WTC11 (cell line): ENCODE results near the gene NCAPH2. TPM values are rescaled to one million over a fixed set of nuclear protein-coding genes. Genes with fewer than 3 reads are reported as not detected.
A peak's percentile ranks its signal among the peaks of the same experiment; 100 is the strongest.

Experiments used
- ATAC-seq: fragments of 200-7000 bp; cut with Tn5 transposase; 2 replicates; pipeline ENCODE4 v1.10.0; 2021; ENCODE audit warnings: mild to moderate bottlenecking, moderate library complexity
- CTCF ChIA-PET: fragments of 300-600 bp; sonication (Branson Sonifier 250); formaldehyde crosslinking; loops from one replicate; lab custom pipeline; 2021; ENCODE audit warnings: antibody characterized with exemption; lab: Charles Lee
- POLR2A ChIA-PET: fragments of 350-600 bp; sonication (Branson Sonifier 250); formaldehyde crosslinking; loops from one replicate; lab custom pipeline; 2021; ENCODE audit warnings: antibody characterized with exemption; lab: Charles Lee
- DNase-seq: peaks from one replicate; pipeline ENCODE4 v3.0.0; 2021; ENCODE audit warnings: low spot score
- H3K27ac Mint-ChIP-seq: 2 replicates; pipeline ENCODE4 v1.8.0; 2021; ENCODE audit warnings: mixed read lengths
- H3K27me3 Mint-ChIP-seq: 2 replicates; pipeline ENCODE4 v1.8.0; 2021; ENCODE audit warnings: low read depth, mild to moderate bottlenecking, moderate library complexity, mixed read lengths
- H3K36me3 Mint-ChIP-seq: 2 replicates; pipeline ENCODE4 v1.8.0; 2021; ENCODE audit warnings: mixed read lengths
- H3K4me1 Mint-ChIP-seq: 2 replicates; pipeline ENCODE4 v1.8.0; 2022; ENCODE audit warnings: mixed read lengths
- H3K4me3 Mint-ChIP-seq: 2 replicates; pipeline ENCODE4 v1.8.0; 2021; ENCODE audit warnings: mild to moderate bottlenecking, moderate library complexity, mixed read lengths
- H3K9me3 Mint-ChIP-seq: 2 replicates; pipeline ENCODE4 v1.8.0; 2021; ENCODE audit warnings: mixed read lengths
- ATF1 ChIP-seq: sonication (generic); formaldehyde crosslinking; IDR thresholded peaks from 2 replicates; pipeline ENCODE4 v1.8.1; 2023; ENCODE audit warnings: mild to moderate bottlenecking, moderate library complexity, missing genetic modification reagents
- CREB1 ChIP-seq: sonication (generic); formaldehyde crosslinking; IDR thresholded peaks from 2 replicates; pipeline ENCODE4 v1.8.0; 2023; ENCODE audit warnings: mild to moderate bottlenecking, missing genetic modification reagents
- CREM ChIP-seq: sonication (generic); formaldehyde crosslinking; IDR thresholded peaks from 2 replicates; pipeline ENCODE4 v1.8.1; 2022; ENCODE audit warnings: mild to moderate bottlenecking, missing genetic modification reagents, moderate library complexity
- ELF4 ChIP-seq: sonication (generic); formaldehyde crosslinking; IDR thresholded peaks from 2 replicates; pipeline ENCODE4 v1.8.1; 2022; ENCODE audit warnings: low read depth, mild to moderate bottlenecking, moderate library complexity, missing genetic modification reagents
- HMGA2 ChIP-seq: fragments of 250-450 bp; sonication (Bioruptor Pico); IDR thresholded peaks from 2 replicates; pipeline ENCODE4 v1.4.0; 2021; ENCODE audit warnings: mild to moderate bottlenecking, moderate library complexity
- NR3C1 ChIP-seq: sonication (generic); formaldehyde crosslinking; conservative IDR thresholded peaks from 2 replicates; pipeline ENCODE4 v1.8.1; 2023; ENCODE audit warnings: low read depth, mild to moderate bottlenecking, missing genetic modification reagents
- PRRX2 ChIP-seq: fragments of 250-450 bp; sonication (Bioruptor Pico); IDR thresholded peaks from 2 replicates; pipeline ENCODE4 v1.8.0; 2021; ENCODE audit warnings: mild to moderate bottlenecking
- RORB ChIP-seq: fragments of 250-450 bp; sonication (Bioruptor Pico); IDR thresholded peaks from 2 replicates; pipeline ENCODE4 v1.9.0; 2021; ENCODE audit warnings: mild to moderate bottlenecking
- SOX15 ChIP-seq: fragments of 250-450 bp; sonication (Bioruptor Pico); IDR thresholded peaks from 2 replicates; pipeline ENCODE4 v1.9.0; 2021; ENCODE audit warnings: mild to moderate bottlenecking
- ZBTB21 ChIP-seq: sonication (generic); formaldehyde crosslinking; IDR thresholded peaks from 2 replicates; pipeline ENCODE4 v1.8.1; 2023; ENCODE audit warnings: mild to moderate bottlenecking, missing genetic modification reagents, borderline replicate concordance
- ZNF121 ChIP-seq: sonication (generic); formaldehyde crosslinking; IDR thresholded peaks from 2 replicates; pipeline ENCODE4 v1.8.0; 2023; ENCODE audit warnings: missing genetic modification reagents
- ZNF423 ChIP-seq: fragments of 250-450 bp; sonication (Bioruptor Pico); IDR thresholded peaks from 2 replicates; pipeline ENCODE4 v2.1.2; 2022; ENCODE audit warnings: mild to moderate bottlenecking, moderate library complexity
- ZNF671 ChIP-seq: fragments of 250-450 bp; sonication (Bioruptor Pico); IDR thresholded peaks from 2 replicates; pipeline ENCODE4 v1.8.0; 2021; ENCODE audit warnings: mild to moderate bottlenecking
- total RNA-seq: library from RNA; stranded (reverse); gene quantifications from 3 replicates; pipeline ENCODE4 v1.2.3, GENCODE V29; 2021
- TF ChIP-seq, protein P1 (sequence below): sonication (generic); formaldehyde crosslinking; IDR thresholded peaks from 2 replicates; pipeline ENCODE4 v1.8.1; 2022; ENCODE audit warnings: mild to moderate bottlenecking, moderate library complexity, missing genetic modification reagents
- TF ChIP-seq, protein P2 (sequence below): sonication (generic); formaldehyde crosslinking; IDR thresholded peaks from 2 replicates; pipeline ENCODE4 v1.8.0; 2023; ENCODE audit warnings: missing genetic modification reagents, mild to moderate bottlenecking, borderline replicate concordance
- TF ChIP-seq, protein P3 (sequence below): sonication (generic); formaldehyde crosslinking; IDR thresholded peaks from 2 replicates; pipeline ENCODE4 v1.8.1; 2023; ENCODE audit warnings: mild to moderate bottlenecking, missing genetic modification reagents, moderate library complexity
- TF ChIP-seq, protein P4 (sequence below): sonication (generic); formaldehyde crosslinking; conservative IDR thresholded peaks from 2 replicates; pipeline ENCODE4 v1.8.1; 2023; ENCODE audit warnings: mild to moderate bottlenecking, low read depth, missing genetic modification reagents, moderate library complexity
- TF ChIP-seq, protein P5 (sequence below): fragments of 250-450 bp; sonication (Bioruptor Pico); IDR thresholded peaks from 2 replicates; pipeline ENCODE4 v1.9.0; 2021; ENCODE audit warnings: moderate library complexity, mild to moderate bottlenecking, inconsistent platforms, borderline replicate concordance
- TF ChIP-seq, protein P6 (sequence below): sonication (generic); formaldehyde crosslinking; IDR thresholded peaks from 2 replicates; pipeline ENCODE4 v1.8.1; 2023; ENCODE audit warnings: mild to moderate bottlenecking, missing genetic modification reagents, moderate library complexity

Gene NCAPH2
- total RNA-seq, 1 experiment from 2014 or later, result 78.4 TPM

DNA sequence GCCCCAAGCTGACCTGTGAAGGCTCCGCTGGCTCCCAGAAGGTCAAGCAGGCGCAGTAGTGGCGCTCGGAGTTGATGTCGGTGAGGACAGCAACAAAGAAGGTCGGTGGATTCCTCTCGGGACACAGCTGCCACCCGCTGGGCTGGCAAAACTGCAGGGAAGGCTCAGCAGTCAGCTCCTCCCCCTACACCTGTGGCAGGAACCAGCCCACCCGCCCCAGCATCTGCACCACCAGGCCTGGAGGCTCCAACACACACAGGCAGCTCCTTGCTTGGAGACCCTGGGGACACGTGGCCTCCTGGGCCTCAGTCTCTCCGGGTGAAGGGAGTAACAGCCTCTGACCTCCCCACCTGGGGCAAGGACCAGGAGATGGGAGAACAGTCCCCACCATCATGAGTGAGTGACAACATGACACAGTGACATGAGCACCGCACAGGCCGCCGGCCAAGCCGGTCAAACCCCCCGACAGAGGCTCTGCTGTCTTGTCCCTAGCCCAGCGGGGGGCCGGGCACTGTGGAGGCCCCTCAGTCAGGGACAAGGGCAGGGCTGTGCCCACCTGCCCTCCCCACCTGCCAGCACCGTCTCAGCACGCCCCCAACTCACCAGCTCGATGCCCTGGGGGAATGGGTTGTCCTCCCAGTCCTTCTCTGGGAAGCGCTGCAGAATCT, 40.1 kb upstream of the NCAPH2 start:
- Mint-ChIP-seq H3K27ac (no peak overlapping the region), H3K4me3 (no peak overlapping the region), H3K36me3 (peaks cover 22% of the 10 kb centered on the region), H3K9me3 (no peaks in the 10 kb centered on the region), H3K4me1 (peaks cover 11% of the 10 kb centered on the region), H3K27me3 (no peaks in the 10 kb centered on the region; the same call in 1 of the 2 replicates)
- ATAC-seq, result no peak
- CTCF ChIA-PET, result interaction anchor here (0.5 to 0.6 kb wide), 2 partner anchors 31 to 175 kb away, joined by 4 read pairs; no protein-coding TSS in a partner anchor
- no peak for DNase-seq
- TF ChIP-seq CREM (CRISPR knock-in tag), result no peak
- no peak for TF ChIP-seq CREB1 (CRISPR knock-in tag)
- TF ChIP-seq, protein P1, sequence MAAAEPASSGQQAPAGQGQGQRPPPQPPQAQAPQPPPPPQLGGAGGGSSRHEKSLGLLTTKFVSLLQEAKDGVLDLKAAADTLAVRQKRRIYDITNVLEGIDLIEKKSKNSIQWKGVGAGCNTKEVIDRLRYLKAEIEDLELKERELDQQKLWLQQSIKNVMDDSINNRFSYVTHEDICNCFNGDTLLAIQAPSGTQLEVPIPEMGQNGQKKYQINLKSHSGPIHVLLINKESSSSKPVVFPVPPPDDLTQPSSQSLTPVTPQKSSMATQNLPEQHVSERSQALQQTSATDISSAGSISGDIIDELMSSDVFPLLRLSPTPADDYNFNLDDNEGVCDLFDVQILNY (CRISPR knock-in tag), result no peak
- no peak for TF ChIP-seq ZNF423 (CRISPR knock-in tag)
- TF ChIP-seq ZBTB21 (CRISPR knock-in tag), result no peak
- no peak for TF ChIP-seq ATF1
- TF ChIP-seq SOX15 (CRISPR knock-in tag), result no peak
- POLR2A ChIA-PET, result no interaction called here

DNA sequence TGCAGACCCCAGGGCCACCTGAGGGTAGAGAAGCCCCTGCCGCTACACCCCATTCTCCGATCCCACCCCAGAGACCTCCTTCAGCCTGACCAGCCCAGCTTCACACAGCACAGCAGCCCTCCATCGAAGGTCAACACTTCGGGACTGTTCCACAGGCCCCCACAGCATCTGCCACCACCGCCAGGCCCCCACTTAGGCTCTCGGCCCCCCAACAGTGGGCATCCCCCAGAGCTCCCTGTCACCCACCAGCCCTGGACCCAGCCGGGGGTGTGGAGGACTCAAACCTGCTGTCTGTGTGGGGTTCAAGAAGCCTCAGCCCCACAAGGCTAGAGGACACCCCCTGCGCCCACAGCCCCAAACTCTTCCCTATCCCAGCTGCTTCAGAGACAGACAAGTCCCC, 39.4 kb upstream of the NCAPH2 start:
- Mint-ChIP-seq H3K4me3 (no peak overlapping the region), H3K4me1 (peaks cover 18% of the 10 kb centered on the region), H3K27ac (no peak overlapping the region), H3K36me3 (peaks cover 16% of the 10 kb centered on the region), H3K27me3 (no peaks in the 10 kb centered on the region), H3K9me3 (no peaks in the 10 kb centered on the region)
- ChIA-PET POLR2A (no interaction called here), CTCF (interaction anchor here (0.9 to 2.1 kb wide), 3 partner anchors 16 to 69 kb away, joined by 3 to 12 read pairs (median 4); no protein-coding TSS in a partner anchor)
- no peak for ATAC-seq
- DNase-seq, result no peak
- TF ChIP-seq PRRX2 (CRISPR knock-in tag), result no peak

DNA sequence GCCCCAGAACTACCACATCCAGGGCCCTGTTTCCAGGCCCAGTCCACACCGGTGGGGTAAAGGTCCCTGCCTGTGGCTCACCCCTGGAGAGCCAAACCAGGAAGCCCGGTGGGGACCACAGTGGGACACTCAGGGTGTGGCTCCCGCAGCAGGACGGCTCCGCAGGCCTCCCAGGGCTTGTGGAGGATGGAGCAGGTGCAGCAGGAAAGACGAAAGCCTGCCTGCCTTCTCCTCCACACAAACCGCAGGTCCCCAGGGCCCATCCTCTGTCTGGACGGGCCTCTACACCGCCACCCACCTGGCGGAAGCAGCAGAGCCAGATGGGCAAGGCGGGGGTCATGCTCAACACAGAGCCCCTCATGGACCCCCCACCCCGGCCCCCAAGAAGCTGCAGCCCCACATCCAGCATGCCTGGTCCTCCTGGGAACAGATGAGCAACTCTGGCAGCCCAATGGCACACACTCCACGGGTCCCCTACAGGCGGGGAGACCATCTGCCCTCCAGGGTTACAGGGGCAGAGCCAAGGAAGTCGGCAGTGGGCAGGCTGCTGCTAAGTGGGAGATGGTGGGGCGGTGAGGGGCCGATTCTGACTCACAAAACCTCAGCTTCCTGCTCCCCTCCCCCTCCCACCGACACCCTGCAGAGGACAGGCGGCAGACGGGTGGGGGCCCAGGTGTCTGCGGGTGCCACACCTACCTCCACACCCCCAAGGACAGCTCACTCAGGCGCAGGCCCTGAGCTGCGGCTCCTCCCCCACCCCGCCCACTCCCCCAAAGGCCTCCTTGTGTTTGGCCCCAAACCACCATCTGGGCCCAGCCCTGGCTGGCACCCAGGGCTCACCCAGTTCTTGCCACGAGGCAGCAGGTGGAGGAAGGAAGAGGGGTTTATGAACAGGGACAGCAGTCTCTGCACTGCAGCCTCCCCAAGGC, 38.4 kb upstream of the NCAPH2 start:
- H3K9me3 Mint-ChIP-seq, result no peaks in the 10 kb centered on the region
- ChIA-PET CTCF (interaction anchor here (1.0 to 2.1 kb wide), 6 partner anchors 15 to 93 kb away, joined by 3 to 12 read pairs (median 5); partner anchors contain the start of genes SCO2 and SYCE3), POLR2A (interaction anchor here (0.6 kb wide), 1 partner anchor 571 kb away, joined by 3 read pairs; no protein-coding TSS in a partner anchor)
- ATAC-seq (peak; percentile 62), DNase-seq (peak; percentile 51)
- H3K27ac Mint-ChIP-seq, result no peak overlapping the region
- H3K27me3 Mint-ChIP-seq, result no peaks in the 10 kb centered on the region
- H3K36me3 Mint-ChIP-seq, result peaks cover 9% of the 10 kb centered on the region
- peaks cover 24% of the 10 kb centered on the region for H3K4me1 Mint-ChIP-seq
- no peak overlapping the region for H3K4me3 Mint-ChIP-seq
- TF ChIP-seq, protein P2, sequence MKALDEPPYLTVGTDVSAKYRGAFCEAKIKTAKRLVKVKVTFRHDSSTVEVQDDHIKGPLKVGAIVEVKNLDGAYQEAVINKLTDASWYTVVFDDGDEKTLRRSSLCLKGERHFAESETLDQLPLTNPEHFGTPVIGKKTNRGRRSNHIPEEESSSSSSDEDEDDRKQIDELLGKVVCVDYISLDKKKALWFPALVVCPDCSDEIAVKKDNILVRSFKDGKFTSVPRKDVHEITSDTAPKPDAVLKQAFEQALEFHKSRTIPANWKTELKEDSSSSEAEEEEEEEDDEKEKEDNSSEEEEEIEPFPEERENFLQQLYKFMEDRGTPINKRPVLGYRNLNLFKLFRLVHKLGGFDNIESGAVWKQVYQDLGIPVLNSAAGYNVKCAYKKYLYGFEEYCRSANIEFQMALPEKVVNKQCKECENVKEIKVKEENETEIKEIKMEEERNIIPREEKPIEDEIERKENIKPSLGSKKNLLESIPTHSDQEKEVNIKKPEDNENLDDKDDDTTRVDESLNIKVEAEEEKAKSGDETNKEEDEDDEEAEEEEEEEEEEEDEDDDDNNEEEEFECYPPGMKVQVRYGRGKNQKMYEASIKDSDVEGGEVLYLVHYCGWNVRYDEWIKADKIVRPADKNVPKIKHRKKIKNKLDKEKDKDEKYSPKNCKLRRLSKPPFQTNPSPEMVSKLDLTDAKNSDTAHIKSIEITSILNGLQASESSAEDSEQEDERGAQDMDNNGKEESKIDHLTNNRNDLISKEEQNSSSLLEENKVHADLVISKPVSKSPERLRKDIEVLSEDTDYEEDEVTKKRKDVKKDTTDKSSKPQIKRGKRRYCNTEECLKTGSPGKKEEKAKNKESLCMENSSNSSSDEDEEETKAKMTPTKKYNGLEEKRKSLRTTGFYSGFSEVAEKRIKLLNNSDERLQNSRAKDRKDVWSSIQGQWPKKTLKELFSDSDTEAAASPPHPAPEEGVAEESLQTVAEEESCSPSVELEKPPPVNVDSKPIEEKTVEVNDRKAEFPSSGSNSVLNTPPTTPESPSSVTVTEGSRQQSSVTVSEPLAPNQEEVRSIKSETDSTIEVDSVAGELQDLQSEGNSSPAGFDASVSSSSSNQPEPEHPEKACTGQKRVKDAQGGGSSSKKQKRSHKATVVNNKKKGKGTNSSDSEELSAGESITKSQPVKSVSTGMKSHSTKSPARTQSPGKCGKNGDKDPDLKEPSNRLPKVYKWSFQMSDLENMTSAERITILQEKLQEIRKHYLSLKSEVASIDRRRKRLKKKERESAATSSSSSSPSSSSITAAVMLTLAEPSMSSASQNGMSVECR, result no peak
- TF ChIP-seq ZNF121, result no peak
- TF ChIP-seq, protein P3, sequence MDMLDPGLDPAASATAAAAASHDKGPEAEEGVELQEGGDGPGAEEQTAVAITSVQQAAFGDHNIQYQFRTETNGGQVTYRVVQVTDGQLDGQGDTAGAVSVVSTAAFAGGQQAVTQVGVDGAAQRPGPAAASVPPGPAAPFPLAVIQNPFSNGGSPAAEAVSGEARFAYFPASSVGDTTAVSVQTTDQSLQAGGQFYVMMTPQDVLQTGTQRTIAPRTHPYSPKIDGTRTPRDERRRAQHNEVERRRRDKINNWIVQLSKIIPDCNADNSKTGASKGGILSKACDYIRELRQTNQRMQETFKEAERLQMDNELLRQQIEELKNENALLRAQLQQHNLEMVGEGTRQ (CRISPR knock-in tag), result no peak
- TF ChIP-seq, protein P4, sequence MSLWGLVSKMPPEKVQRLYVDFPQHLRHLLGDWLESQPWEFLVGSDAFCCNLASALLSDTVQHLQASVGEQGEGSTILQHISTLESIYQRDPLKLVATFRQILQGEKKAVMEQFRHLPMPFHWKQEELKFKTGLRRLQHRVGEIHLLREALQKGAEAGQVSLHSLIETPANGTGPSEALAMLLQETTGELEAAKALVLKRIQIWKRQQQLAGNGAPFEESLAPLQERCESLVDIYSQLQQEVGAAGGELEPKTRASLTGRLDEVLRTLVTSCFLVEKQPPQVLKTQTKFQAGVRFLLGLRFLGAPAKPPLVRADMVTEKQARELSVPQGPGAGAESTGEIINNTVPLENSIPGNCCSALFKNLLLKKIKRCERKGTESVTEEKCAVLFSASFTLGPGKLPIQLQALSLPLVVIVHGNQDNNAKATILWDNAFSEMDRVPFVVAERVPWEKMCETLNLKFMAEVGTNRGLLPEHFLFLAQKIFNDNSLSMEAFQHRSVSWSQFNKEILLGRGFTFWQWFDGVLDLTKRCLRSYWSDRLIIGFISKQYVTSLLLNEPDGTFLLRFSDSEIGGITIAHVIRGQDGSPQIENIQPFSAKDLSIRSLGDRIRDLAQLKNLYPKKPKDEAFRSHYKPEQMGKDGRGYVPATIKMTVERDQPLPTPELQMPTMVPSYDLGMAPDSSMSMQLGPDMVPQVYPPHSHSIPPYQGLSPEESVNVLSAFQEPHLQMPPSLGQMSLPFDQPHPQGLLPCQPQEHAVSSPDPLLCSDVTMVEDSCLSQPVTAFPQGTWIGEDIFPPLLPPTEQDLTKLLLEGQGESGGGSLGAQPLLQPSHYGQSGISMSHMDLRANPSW (CRISPR knock-in tag), result no peak
- TF ChIP-seq, protein P5, sequence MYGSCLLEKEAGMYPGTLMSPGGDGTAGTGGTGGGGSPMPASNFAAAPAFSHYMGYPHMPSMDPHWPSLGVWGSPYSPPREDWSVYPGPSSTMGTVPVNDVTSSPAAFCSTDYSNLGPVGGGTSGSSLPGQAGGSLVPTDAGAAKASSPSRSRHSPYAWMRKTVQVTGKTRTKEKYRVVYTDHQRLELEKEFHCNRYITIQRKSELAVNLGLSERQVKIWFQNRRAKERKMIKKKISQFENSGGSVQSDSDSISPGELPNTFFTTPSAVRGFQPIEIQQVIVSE (CRISPR knock-in tag), result no peak
- TF ChIP-seq ELF4, result no peak
- no peak for TF ChIP-seq RORB
- TF ChIP-seq, protein P6, sequence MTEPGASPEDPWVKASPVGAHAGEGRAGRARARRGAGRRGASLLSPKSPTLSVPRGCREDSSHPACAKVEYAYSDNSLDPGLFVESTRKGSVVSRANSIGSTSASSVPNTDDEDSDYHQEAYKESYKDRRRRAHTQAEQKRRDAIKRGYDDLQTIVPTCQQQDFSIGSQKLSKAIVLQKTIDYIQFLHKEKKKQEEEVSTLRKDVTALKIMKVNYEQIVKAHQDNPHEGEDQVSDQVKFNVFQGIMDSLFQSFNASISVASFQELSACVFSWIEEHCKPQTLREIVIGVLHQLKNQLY (CRISPR knock-in tag), result no peak
- no peak for TF ChIP-seq ZNF671 (CRISPR knock-in tag)
- TF ChIP-seq ZBTB21 (CRISPR knock-in tag), result no peak
- no peak for TF ChIP-seq NR3C1 (CRISPR knock-in tag)
- TF ChIP-seq HMGA2 (CRISPR knock-in tag), result no peak
